Measurements from ENCODE around the gene FAM107B. TPM values are rescaled to one million over a fixed set of nuclear protein-coding genes. Genes with fewer than 3 reads are reported as not detected.
A peak's percentile ranks its signal among the peaks of the same experiment; 100 is the strongest.

The FAM107B gene
- total and polyA plus RNA-seq, 4 donors = 24.9 to 58.1 (median 30.9) TPM

GRCh38 chr10:14605231-14605925, 169.3 kb downstream of the FAM107B start:
- no peaks in the 10 kb centered on the region for H3K9me3 ChIP-seq (ENCODE audit: control insufficient read depth in 4 of 4, low read length in 3 of 4)
- peaks cover 4 to 64% (median 38%) of the 10 kb centered on the region in 4 donors for H3K4me1 ChIP-seq (ENCODE audit: control insufficient read depth in 4 of 4, insufficient read depth in 4 of 4, low read length in 3 of 4)
- 49% methylated on average over 7 of the region's 7 CpGs for WGBS
- no peaks in the 10 kb centered on the region for H3K27me3 ChIP-seq (ENCODE audit: control insufficient read depth in 4 of 4, insufficient read depth in 4 of 4, low read length in 3 of 4)
- TF ChIP-seq TAF1 (conservative IDR thresholded peaks at IDR 0.05) (no peak), SP1 (IDR thresholded peaks at IDR 0.05) (no peak), RXRA (IDR thresholded peaks at IDR 0.05) (no peak), GABPA (IDR thresholded peaks at IDR 0.05 in 1 of 2, conservative IDR thresholded peaks at IDR 0.05 in 1 of 2) (no peak), HNF4A (conservative IDR thresholded peaks at IDR 0.05) (no peak), YY1 (IDR thresholded peaks at IDR 0.05) (no peak), FOXA1 (IDR thresholded peaks at IDR 0.05) (no peak), JUND (IDR thresholded peaks at IDR 0.05) (no peak), RAD21 (IDR thresholded peaks at IDR 0.05) (no peak), EGR1 (IDR thresholded peaks at IDR 0.05; ENCODE audit: low read depth in 2 of 2) (no peak), ATF3 (IDR thresholded peaks at IDR 0.05) (no peak), NR2F2 (IDR thresholded peaks at IDR 0.05) (no peak), HNF4G (IDR thresholded peaks at IDR 0.05) (no peak)
- TF ChIP-seq, protein P1, sequence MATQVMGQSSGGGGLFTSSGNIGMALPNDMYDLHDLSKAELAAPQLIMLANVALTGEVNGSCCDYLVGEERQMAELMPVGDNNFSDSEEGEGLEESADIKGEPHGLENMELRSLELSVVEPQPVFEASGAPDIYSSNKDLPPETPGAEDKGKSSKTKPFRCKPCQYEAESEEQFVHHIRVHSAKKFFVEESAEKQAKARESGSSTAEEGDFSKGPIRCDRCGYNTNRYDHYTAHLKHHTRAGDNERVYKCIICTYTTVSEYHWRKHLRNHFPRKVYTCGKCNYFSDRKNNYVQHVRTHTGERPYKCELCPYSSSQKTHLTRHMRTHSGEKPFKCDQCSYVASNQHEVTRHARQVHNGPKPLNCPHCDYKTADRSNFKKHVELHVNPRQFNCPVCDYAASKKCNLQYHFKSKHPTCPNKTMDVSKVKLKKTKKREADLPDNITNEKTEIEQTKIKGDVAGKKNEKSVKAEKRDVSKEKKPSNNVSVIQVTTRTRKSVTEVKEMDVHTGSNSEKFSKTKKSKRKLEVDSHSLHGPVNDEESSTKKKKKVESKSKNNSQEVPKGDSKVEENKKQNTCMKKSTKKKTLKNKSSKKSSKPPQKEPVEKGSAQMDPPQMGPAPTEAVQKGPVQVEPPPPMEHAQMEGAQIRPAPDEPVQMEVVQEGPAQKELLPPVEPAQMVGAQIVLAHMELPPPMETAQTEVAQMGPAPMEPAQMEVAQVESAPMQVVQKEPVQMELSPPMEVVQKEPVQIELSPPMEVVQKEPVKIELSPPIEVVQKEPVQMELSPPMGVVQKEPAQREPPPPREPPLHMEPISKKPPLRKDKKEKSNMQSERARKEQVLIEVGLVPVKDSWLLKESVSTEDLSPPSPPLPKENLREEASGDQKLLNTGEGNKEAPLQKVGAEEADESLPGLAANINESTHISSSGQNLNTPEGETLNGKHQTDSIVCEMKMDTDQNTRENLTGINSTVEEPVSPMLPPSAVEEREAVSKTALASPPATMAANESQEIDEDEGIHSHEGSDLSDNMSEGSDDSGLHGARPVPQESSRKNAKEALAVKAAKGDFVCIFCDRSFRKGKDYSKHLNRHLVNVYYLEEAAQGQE (IDR thresholded peaks at IDR 0.05) = no peak
- TF ChIP-seq, protein P2, sequence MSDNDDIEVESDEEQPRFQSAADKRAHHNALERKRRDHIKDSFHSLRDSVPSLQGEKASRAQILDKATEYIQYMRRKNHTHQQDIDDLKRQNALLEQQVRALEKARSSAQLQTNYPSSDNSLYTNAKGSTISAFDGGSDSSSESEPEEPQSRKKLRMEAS (IDR thresholded peaks at IDR 0.05) = no peak
- TF ChIP-seq, protein P3, sequence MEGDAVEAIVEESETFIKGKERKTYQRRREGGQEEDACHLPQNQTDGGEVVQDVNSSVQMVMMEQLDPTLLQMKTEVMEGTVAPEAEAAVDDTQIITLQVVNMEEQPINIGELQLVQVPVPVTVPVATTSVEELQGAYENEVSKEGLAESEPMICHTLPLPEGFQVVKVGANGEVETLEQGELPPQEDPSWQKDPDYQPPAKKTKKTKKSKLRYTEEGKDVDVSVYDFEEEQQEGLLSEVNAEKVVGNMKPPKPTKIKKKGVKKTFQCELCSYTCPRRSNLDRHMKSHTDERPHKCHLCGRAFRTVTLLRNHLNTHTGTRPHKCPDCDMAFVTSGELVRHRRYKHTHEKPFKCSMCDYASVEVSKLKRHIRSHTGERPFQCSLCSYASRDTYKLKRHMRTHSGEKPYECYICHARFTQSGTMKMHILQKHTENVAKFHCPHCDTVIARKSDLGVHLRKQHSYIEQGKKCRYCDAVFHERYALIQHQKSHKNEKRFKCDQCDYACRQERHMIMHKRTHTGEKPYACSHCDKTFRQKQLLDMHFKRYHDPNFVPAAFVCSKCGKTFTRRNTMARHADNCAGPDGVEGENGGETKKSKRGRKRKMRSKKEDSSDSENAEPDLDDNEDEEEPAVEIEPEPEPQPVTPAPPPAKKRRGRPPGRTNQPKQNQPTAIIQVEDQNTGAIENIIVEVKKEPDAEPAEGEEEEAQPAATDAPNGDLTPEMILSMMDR (IDR thresholded peaks at IDR 0.05; ENCODE audit: low read depth, low read length, missing input control) = no peak
- TF ChIP-seq, protein P4, sequence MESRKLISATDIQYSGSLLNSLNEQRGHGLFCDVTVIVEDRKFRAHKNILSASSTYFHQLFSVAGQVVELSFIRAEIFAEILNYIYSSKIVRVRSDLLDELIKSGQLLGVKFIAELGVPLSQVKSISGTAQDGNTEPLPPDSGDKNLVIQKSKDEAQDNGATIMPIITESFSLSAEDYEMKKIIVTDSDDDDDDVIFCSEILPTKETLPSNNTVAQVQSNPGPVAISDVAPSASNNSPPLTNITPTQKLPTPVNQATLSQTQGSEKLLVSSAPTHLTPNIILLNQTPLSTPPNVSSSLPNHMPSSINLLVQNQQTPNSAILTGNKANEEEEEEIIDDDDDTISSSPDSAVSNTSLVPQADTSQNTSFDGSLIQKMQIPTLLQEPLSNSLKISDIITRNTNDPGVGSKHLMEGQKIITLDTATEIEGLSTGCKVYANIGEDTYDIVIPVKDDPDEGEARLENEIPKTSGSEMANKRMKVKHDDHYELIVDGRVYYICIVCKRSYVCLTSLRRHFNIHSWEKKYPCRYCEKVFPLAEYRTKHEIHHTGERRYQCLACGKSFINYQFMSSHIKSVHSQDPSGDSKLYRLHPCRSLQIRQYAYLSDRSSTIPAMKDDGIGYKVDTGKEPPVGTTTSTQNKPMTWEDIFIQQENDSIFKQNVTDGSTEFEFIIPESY (IDR thresholded peaks at IDR 0.05) = no peak
- DNase-seq (ENCODE audit: low spot score) = no peak
- H3K4me3 ChIP-seq (ENCODE audit: low read depth in 1 of 3, low read length in 3 of 3) = no peak overlapping the region
- peak overlapping the region; percentile 45 to 78 for H3K27ac ChIP-seq (ENCODE audit: low read depth in 1 of 2, low read length in 2 of 2)
- H3K9ac ChIP-seq (ENCODE audit: low read depth in 1 of 2, low read length in 2 of 2) = peak overlapping the region; percentile 73 to 93
- H3K36me3 ChIP-seq (ENCODE audit: control insufficient read depth in 4 of 4, insufficient read depth in 3 of 4, low read depth in 1 of 4, low read length in 3 of 4) = no peaks in the 10 kb centered on the region
